Transverse colon (tissue), 3 donors: ENCODE data around the gene MRRF.

Experiments used
- POLR2A ChIP-seq: fragments of 450-650 bp; IDR thresholded peaks from one replicate; pipeline ENCODE4 v1.6.1; 2016; ENCODE audit warnings: antibody characterized with exemption, mild to moderate bottlenecking, moderate library complexity
- TF ChIP-seq, protein P1 (sequence below), 5 experiments: fragments of 200-600 bp in 3 of 5; fragments of 450-650 bp in 2 of 5; sonication (generic) in 3 of 5; IDR thresholded peaks; 1 replicate in 2 of 5; 2 replicates in 3 of 5; pipeline ENCODE4 v1.5.1; 2016 to 2017; ENCODE audit warnings: antibody characterized with exemption in 5 of 5, inconsistent platforms in 3 of 5, mild to moderate bottlenecking in 2 of 5, moderate library complexity in 1 of 5

DNA sequence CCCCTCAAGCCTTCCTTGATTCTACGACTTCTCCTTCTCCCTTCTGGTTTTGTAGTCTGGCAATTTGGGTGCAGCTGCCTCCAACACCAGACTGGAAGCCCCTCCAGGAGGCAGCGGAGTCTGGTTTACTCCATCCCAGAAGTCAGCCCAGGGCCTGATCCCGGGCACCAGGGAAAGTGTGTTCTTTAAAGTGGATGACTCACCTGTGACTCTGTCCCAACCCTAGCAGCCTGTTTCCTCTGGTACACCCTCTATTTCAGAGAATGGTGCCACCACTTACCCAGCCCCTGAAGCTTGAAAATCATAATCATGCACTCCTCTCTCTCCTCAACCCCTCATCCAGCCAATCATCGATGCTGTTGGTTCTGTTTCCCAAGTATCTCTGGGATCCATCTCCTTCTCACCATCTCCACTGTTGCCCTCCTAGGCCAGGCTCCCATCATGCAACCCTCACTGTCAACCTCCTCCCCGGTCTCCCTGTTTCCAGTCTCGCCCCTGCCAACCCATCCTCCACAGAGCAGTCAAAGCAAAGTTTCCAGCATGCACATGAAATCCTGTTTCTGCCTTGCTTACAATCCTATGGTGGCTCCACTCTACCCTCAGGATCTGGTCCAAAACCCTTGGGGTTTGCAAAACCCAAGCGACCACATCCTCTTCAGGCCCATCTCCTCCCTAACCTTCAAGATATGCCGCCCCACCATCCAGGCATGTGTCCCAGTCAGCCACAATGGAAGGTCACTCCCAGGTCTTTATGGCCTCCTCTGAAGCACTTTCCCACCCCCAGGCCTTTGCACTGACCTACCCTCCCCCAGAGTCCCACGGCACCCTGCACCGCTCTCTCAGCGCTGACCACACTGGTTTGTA, 46.4 kb upstream of the MRRF start:
- TF ChIP-seq, protein P1, sequence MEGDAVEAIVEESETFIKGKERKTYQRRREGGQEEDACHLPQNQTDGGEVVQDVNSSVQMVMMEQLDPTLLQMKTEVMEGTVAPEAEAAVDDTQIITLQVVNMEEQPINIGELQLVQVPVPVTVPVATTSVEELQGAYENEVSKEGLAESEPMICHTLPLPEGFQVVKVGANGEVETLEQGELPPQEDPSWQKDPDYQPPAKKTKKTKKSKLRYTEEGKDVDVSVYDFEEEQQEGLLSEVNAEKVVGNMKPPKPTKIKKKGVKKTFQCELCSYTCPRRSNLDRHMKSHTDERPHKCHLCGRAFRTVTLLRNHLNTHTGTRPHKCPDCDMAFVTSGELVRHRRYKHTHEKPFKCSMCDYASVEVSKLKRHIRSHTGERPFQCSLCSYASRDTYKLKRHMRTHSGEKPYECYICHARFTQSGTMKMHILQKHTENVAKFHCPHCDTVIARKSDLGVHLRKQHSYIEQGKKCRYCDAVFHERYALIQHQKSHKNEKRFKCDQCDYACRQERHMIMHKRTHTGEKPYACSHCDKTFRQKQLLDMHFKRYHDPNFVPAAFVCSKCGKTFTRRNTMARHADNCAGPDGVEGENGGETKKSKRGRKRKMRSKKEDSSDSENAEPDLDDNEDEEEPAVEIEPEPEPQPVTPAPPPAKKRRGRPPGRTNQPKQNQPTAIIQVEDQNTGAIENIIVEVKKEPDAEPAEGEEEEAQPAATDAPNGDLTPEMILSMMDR (IDR thresholded peaks at IDR 0.05) = no peak
- TF ChIP-seq POLR2A = no peak
